H1 (cell line): ENCODE measurements around the gene MGMT. TPM values are rescaled to one million over a fixed set of nuclear protein-coding genes. Genes with fewer than 3 reads are reported as not detected.

Source experiments
- CTCF ChIA-PET: fragments of 300-600 bp; sonication (Branson Sonifier 250); formaldehyde crosslinking; loops from one replicate; lab custom pipeline; 2021; ENCODE audit not compliant: partially characterized antibody; lab: Charles Lee
- POLR2A ChIA-PET: fragments of 300-600 bp; sonication (Branson Sonifier 250); formaldehyde crosslinking; loops from one replicate; lab custom pipeline; 2021; ENCODE audit warnings: inconsistent platforms; ENCODE audit not compliant: partially characterized antibody; lab: Charles Lee
- DNase-seq, 2 experiments: peaks; one replicate each; pipeline versions ENCODE4 v3.0.0 to v3.0.0-alpha.2; 2010 to 2022; ENCODE audit warnings: low spot score in 2 of 2, low read depth in 1 of 2, mixed read lengths in 1 of 2
- FAIRE-seq: peaks from 2 replicates; lab custom pipeline; 2011; peaks lifted over from hg19 to GRCh38; lab: Jason Lieb, UNC
- H2AFZ ChIP-seq: 2 replicates; pipeline ENCODE4 v1.8.1; 2012; ENCODE audit warnings: low read length, inconsistent platforms
- H2AK5ac ChIP-seq: 2 replicates; pipeline ENCODE4 v1.6.1; 2013; ENCODE audit warnings: low read depth, low read length
- H2BK120ac ChIP-seq: replicated peaks from 2 replicates; pipeline ENCODE3; 2013; ENCODE audit warnings: low read depth, low read length, inconsistent platforms
- H2BK12ac ChIP-seq: 2 replicates; pipeline ENCODE4 v1.6.1; 2013; ENCODE audit warnings: low read depth, low read length
- H2BK15ac ChIP-seq: 2 replicates; pipeline ENCODE4 v1.6.1; 2013; ENCODE audit warnings: low read length
- H2BK20ac ChIP-seq: 2 replicates; pipeline ENCODE4 v1.6.1; 2013; ENCODE audit warnings: low read length
- H2BK5ac ChIP-seq: 2 replicates; pipeline ENCODE4 v1.6.1; 2013; ENCODE audit warnings: low read depth, low read length
- H3K14ac ChIP-seq: 2 replicates; pipeline ENCODE4 v1.6.1; 2013; ENCODE audit warnings: inconsistent platforms; ENCODE audit not compliant: insufficient read length
- H3K18ac ChIP-seq: 2 replicates; pipeline ENCODE4 v1.6.1; 2013; ENCODE audit warnings: low read length; ENCODE audit errors: extremely low read depth
- H3K23ac ChIP-seq: 2 replicates; pipeline ENCODE4 v1.6.1; 2013; ENCODE audit warnings: inconsistent platforms; ENCODE audit not compliant: insufficient read length
- H3K23me2 ChIP-seq: 2 replicates; pipeline ENCODE4 v1.6.1; 2013; ENCODE audit warnings: low read depth, low read length
- H3K27ac ChIP-seq: 2 replicates; pipeline ENCODE4 v1.6.1; 2011; ENCODE audit warnings: low read depth, low read length, inconsistent platforms
- H3K27me3 ChIP-seq, 4 experiments: replicated peaks in 1 of 4; 1 replicate in 1 of 4; 2 replicates in 3 of 4; pipeline versions ENCODE4 v1.6.1 to v1.8.1; 2011 to 2013; ENCODE audit warnings: low read length in 3 of 4, mild to moderate bottlenecking in 3 of 4, inconsistent platforms in 2 of 4, mixed read lengths in 2 of 4, moderate library complexity in 1 of 4; ENCODE audit not compliant: control insufficient read depth in 3 of 4, insufficient read depth in 3 of 4; ENCODE audit errors: extremely low read depth in 1 of 4
- H3K36me3 ChIP-seq, 4 experiments: 2 replicates each; pipeline versions ENCODE4 v1.6.1 to v1.8.1; 2011 to 2013; ENCODE audit warnings: mild to moderate bottlenecking in 4 of 4, low read length in 3 of 4, moderate library complexity in 2 of 4, control low read depth in 1 of 4, inconsistent platforms in 1 of 4; ENCODE audit not compliant: insufficient read depth in 4 of 4, control insufficient read depth in 2 of 4
- H3K4ac ChIP-seq: replicated peaks from 2 replicates; pipeline ENCODE3; 2013; ENCODE audit warnings: low read length, low read depth, mixed read lengths, inconsistent platforms; ENCODE audit not compliant: insufficient read length
- H3K4me1 ChIP-seq, 4 experiments: replicated peaks in 1 of 4; 1 replicate in 1 of 4; 2 replicates in 3 of 4; pipeline versions ENCODE4 v1.6.1 to v1.8.1; 2011 to 2013; ENCODE audit warnings: low read length in 3 of 4, inconsistent platforms in 2 of 4, mixed read lengths in 1 of 4; ENCODE audit not compliant: insufficient read depth in 4 of 4, control insufficient read depth in 3 of 4
- H3K4me2 ChIP-seq, 2 experiments: 2 replicates each; pipeline versions ENCODE4 v1.6.1 to v1.8.1; 2011 to 2013; ENCODE audit warnings: low read depth in 2 of 2, low read length in 2 of 2, control low read depth in 1 of 2, inconsistent platforms in 1 of 2, mild to moderate bottlenecking in 1 of 2; ENCODE audit not compliant: insufficient read depth in 1 of 2
- H3K4me3 ChIP-seq, 4 experiments: fragments of 200-600, 300-600 bp in 1 of 4; sonication (generic), shearing (Covaris generic), sonication (Bioruptor Twin) in 1 of 4; 2 replicates each; pipeline versions ENCODE4 v1.5.1 to v1.8.1; 2011 to 2016; ENCODE audit warnings: low read length in 4 of 4, low read depth in 3 of 4, control low read depth in 2 of 4, inconsistent platforms in 2 of 4, mild to moderate bottlenecking in 2 of 4, mixed read lengths in 1 of 4, moderate library complexity in 1 of 4; ENCODE audit not compliant: insufficient read depth in 2 of 4; ENCODE audit errors: extremely low read depth in 1 of 4
- H3K56ac ChIP-seq: replicated peaks from 2 replicates; pipeline ENCODE3; 2013; ENCODE audit warnings: low read depth, mild to moderate bottlenecking, mixed read lengths, low read length, inconsistent platforms; ENCODE audit not compliant: insufficient read length
- H3K79me1 ChIP-seq: 2 replicates; pipeline ENCODE4 v1.6.1; 2013; ENCODE audit warnings: low read depth, low read length, control low read depth
- H3K79me2 ChIP-seq, 2 experiments: 2 replicates each; pipeline versions ENCODE4 v1.6.1 to v1.8.1; 2012 to 2013; ENCODE audit warnings: low read length in 2 of 2, mild to moderate bottlenecking in 2 of 2, inconsistent platforms in 1 of 2; ENCODE audit not compliant: insufficient read depth in 2 of 2, control insufficient read depth in 1 of 2
- H3K9ac ChIP-seq, 4 experiments: replicated peaks in 1 of 4; 1 replicate in 1 of 4; 2 replicates in 3 of 4; pipeline versions ENCODE4 v1.6.1 to v1.8.1; 2011 to 2013; ENCODE audit warnings: low read depth in 3 of 4, low read length in 3 of 4, control low read depth in 2 of 4, mild to moderate bottlenecking in 2 of 4, moderate library complexity in 2 of 4, inconsistent platforms in 1 of 4; ENCODE audit errors: extremely low read depth in 1 of 4
- H3K9me3 ChIP-seq, 2 experiments: 2 replicates each; pipeline versions ENCODE4 v1.6.1 to v1.8.1; 2012 to 2013; ENCODE audit warnings: mild to moderate bottlenecking in 2 of 2, moderate library complexity in 2 of 2, control low read depth in 1 of 2, inconsistent platforms in 1 of 2, low read depth in 1 of 2, low read length in 1 of 2, mixed read lengths in 1 of 2; ENCODE audit not compliant: insufficient read depth in 2 of 2
- H4K20me1 ChIP-seq, 2 experiments: replicated peaks in 1 of 2; 2 replicates each; pipeline versions ENCODE3 to v1.8.1; 2011 to 2013; ENCODE audit warnings: inconsistent platforms in 2 of 2, low read length in 2 of 2, mild to moderate bottlenecking in 1 of 2; ENCODE audit not compliant: insufficient read depth in 2 of 2, control insufficient read depth in 1 of 2
- H4K5ac ChIP-seq: 2 replicates; pipeline ENCODE4 v1.6.1; 2013; ENCODE audit warnings: low read length, low read depth, mixed read lengths, inconsistent platforms; ENCODE audit not compliant: insufficient read length
- H4K8ac ChIP-seq: 2 replicates; pipeline ENCODE4 v1.8.0; 2013; ENCODE audit warnings: mild to moderate bottlenecking, moderate library complexity, low read length, inconsistent platforms; ENCODE audit not compliant: insufficient read depth; ENCODE audit errors: extremely low read depth
- H4K91ac ChIP-seq: replicated peaks from 2 replicates; pipeline ENCODE3; 2013; ENCODE audit warnings: low read length, mixed read lengths, inconsistent platforms; ENCODE audit not compliant: insufficient read length
- CEBPB ChIP-seq: IDR thresholded peaks from 2 replicates; pipeline ENCODE4 v1.6.1; 2012; ENCODE audit warnings: low read depth, low read length
- CHD2 ChIP-seq: IDR thresholded peaks from 2 replicates; pipeline ENCODE4 v1.6.1; 2012; ENCODE audit warnings: low read length, improper control_type of control experiment
- EGR1 ChIP-seq: IDR thresholded peaks from 2 replicates; pipeline ENCODE4 v1.6.1; 2011; ENCODE audit warnings: low read depth, low read length, borderline replicate concordance
- EZH2 ChIP-seq: fragments of 200-600 bp; sonication (generic); IDR thresholded peaks from 2 replicates; pipeline ENCODE4 v1.7.1; 2012; ENCODE audit warnings: low read depth, mild to moderate bottlenecking, moderate library complexity, low read length, inconsistent platforms; ENCODE audit not compliant: severe bottlenecking
- GTF2F1 ChIP-seq: IDR thresholded peaks from 2 replicates; pipeline ENCODE4 v1.6.1; 2012; ENCODE audit warnings: low read depth, low read length, improper control_type of control experiment, borderline replicate concordance
- NRF1 ChIP-seq: IDR thresholded peaks from 2 replicates; pipeline ENCODE4 v1.6.1; 2011; ENCODE audit warnings: mild to moderate bottlenecking, low read depth, low read length, improper control_type of control experiment
- RXRA ChIP-seq: IDR thresholded peaks from 2 replicates; pipeline ENCODE4 v1.6.1; 2011; ENCODE audit warnings: low read depth, mild to moderate bottlenecking, low read length, moderate library complexity; ENCODE audit not compliant: insufficient read depth
- SUZ12 ChIP-seq: fragments of 200-600 bp; sonication (generic); IDR thresholded peaks from 2 replicates; pipeline ENCODE4 v1.6.1; 2012; ENCODE audit warnings: mild to moderate bottlenecking, inconsistent platforms, low read length, moderate library complexity, mixed read lengths
- WGBS, 2 experiments: shearing (Covaris generic) in 1 of 2; methylation state at CpG; one replicate each; pipeline versions ENCODE4 v1.1.6 to v1.1.7; 2013 to 2015; ENCODE audit warnings: low lambda C conversion rate in 2 of 2, mixed read lengths in 2 of 2, inconsistent platforms in 1 of 2, low coverage in 1 of 2, missing lambda C conversion rate in 1 of 2; ENCODE audit not compliant: insufficient replicate concordance in 2 of 2, insufficient coverage in 1 of 2, insufficient read length in 1 of 2; ENCODE audit errors: extremely low coverage in 1 of 2, missing lambda C conversion rate in 1 of 2; 5-methylcytosine and 5-hydroxymethylcytosine counted together
- polyA plus RNA-seq, 7 experiments: library from polyadenylated mRNA; depleted of rRNA in 3 of 7; stranded (reverse) in 5 of 7; unstranded in 2 of 7; fragments of >200 nt in 5 of 7; fragments of 200-250 nt in 2 of 7; gene quantifications; 1 replicate in 5 of 7; 2 replicates in 1 of 7; 4 replicates in 1 of 7; pipeline versions ENCODE4 v1.2.1 to v1.2.3, GENCODE V29; 2011 to 2013; ENCODE audit warnings: missing spikeins in 2 of 7, mixed read lengths in 2 of 7
- total RNA-seq: library from RNA; stranded (reverse); fragmentation: NEBNext Ultra II Directional; extraction: Animal tissue kit (Norgen Biotek cat#: 25700); gene quantifications from 2 replicates; pipeline ENCODE4 v1.2.1, GENCODE V29; 2021

MGMT gene
- total and polyA plus RNA-seq, 2 of the 8 experiments (the other 6 are each of a cell fraction or from before 2014, with no cell fraction given): 9.9 to 10.7 TPM

- H3K36me3 ChIP-seq: no peaks in the 10 kb centered on the region
- TF ChIP-seq CHD2 (no peak), NRF1 (no peak), RXRA (no peak), SUZ12 (no peak), GTF2F1 (no peak), EGR1 (no peak), CEBPB (no peak), EZH2 (no peak)
- no peak overlapping the region; the same call in 1 of the 2 replicates for H4K8ac ChIP-seq
- CTCF ChIA-PET: interaction anchor here (3.1 kb wide), 1 partner anchor 183 kb away, joined by 10 read pairs; no protein-coding TSS in a partner anchor
- H3K56ac ChIP-seq: no peak overlapping the region
- no peak overlapping the region for H2BK15ac ChIP-seq
- no peak overlapping the region for H3K4ac ChIP-seq
- H4K91ac ChIP-seq: no peak overlapping the region
- H3K9ac ChIP-seq: no peak overlapping the region
- no peak overlapping the region for H3K27ac ChIP-seq
- H3K14ac ChIP-seq: no peak overlapping the region
- no peaks in the 10 kb centered on the region for H3K9me3 ChIP-seq
- WGBS, 2 experiments: 96% methylated on average over 10 of the region's 10 CpGs; no CpG with 5 or more reads in 1 of the 2 experiments
- no peak overlapping the region for H2BK12ac ChIP-seq
- no peaks in the 10 kb centered on the region for H3K4me1 ChIP-seq
- no peak for DNase-seq
- H3K79me2 ChIP-seq: no peaks in the 10 kb centered on the region
- no peak overlapping the region for H3K18ac ChIP-seq
- H3K23me2 ChIP-seq: peaks cover 2% of the 10 kb centered on the region
- POLR2A ChIA-PET: no interaction called here
- H3K27me3 ChIP-seq: no peaks in the 10 kb centered on the region
- no peaks in the 10 kb centered on the region for H3K79me1 ChIP-seq
- no peak overlapping the region for H3K4me3 ChIP-seq
- H2BK20ac ChIP-seq: no peak overlapping the region
- H2AK5ac ChIP-seq: no peak overlapping the region
- no peak overlapping the region for H2AFZ ChIP-seq
- H3K23ac ChIP-seq: no peak overlapping the region
- H2BK5ac ChIP-seq: no peak overlapping the region
- peaks cover 0 to 1% of the 10 kb centered on the region in 2 experiments for H4K20me1 ChIP-seq
- FAIRE-seq: no peak
- H4K5ac ChIP-seq: no peak overlapping the region
- H3K4me2 ChIP-seq: no peak overlapping the region
- no peak overlapping the region for H2BK120ac ChIP-seq
Measured at GRCh38 chr10:129788215-129788614, 321.2 kb downstream of the MGMT start.
